ENCODE results near the gene CSRP1.
A peak's percentile ranks its signal among the peaks of the same experiment; 100 is the strongest.
"Not testable (repeated sequence)": the region's sequence is repeated elsewhere in the genome, so short reads cannot be mapped to it uniquely, and the experiment has no call there.

Gene CSRP1

GRCh38 chr1:201506557-201507359 is at the start of gene CSRP1:
Gene CSRP1 (minus strand): TSS chr1:201507123. CDS start chr1:201496303, 10,820 bp downstream.
- DNase-seq (ENCODE audit: low read depth): peak; percentile 75

DNA sequence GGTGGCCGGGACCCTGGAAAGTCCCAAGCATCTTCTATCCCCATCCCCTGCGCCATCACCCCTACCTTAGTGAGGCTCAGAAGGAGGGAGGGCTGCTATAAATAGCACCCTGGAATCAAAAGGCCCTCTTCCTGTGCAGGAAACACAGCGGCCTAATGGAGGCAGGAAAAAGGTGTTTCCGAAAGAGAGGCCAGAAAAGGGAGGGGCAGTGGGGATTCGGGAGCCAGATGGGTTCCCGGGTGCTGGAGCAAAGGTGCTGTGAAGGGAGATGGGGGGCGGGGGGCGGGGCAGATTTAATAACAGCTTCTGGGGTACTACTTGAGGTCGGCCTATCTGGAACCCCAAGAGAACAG is 48.6 kb upstream of the CSRP1 start:
- no peak for DNase-seq (ENCODE audit: low read depth)

- DNase-seq (ENCODE audit: low read depth): no peak
Observed at GRCh38 chr1:201554789-201555592, 48.1 kb upstream of the CSRP1 start.

- DNase-seq (ENCODE audit: low read depth): no peak
Observed at GRCh38 chr1:201554190-201554600, 47.3 kb upstream of the CSRP1 start.

GRCh38 chr1:201553496-201554189 is 46.7 kb upstream of the CSRP1 start:
- no peak for DNase-seq (ENCODE audit: low read depth)

GRCh38 chr1:201552941-201553351 is 46.0 kb upstream of the CSRP1 start:
- no peak for DNase-seq (ENCODE audit: low read depth)

GRCh38 chr1:201551877-201552731 is 45.2 kb upstream of the CSRP1 start:
- no peak for DNase-seq (ENCODE audit: low read depth)

DNA sequence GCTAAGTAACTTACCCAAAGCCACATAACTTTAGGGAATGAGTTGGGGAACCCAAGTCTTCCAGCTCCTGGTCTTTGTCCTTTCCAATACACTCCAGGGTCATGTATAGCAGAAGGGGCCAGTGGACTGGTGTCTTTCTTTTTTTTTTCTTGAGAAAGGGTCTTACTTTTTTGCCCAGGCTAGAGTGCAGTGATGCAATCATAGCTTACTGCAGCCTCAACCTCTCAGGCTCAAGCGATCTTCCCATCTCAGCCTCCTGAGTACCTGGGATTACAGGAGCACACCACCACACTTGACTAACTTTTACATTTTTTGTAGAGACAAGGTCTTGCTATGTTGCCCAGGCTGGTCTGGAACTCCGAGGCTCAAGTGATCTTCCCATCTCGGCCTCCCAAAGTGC is 44.2 kb upstream of the CSRP1 start:
- no peak for DNase-seq (ENCODE audit: low read depth)

- DNase-seq (ENCODE audit: low read depth): not testable (repeated sequence)
Observed at GRCh38 chr1:201549522-201549921, 42.6 kb upstream of the CSRP1 start.

DNA sequence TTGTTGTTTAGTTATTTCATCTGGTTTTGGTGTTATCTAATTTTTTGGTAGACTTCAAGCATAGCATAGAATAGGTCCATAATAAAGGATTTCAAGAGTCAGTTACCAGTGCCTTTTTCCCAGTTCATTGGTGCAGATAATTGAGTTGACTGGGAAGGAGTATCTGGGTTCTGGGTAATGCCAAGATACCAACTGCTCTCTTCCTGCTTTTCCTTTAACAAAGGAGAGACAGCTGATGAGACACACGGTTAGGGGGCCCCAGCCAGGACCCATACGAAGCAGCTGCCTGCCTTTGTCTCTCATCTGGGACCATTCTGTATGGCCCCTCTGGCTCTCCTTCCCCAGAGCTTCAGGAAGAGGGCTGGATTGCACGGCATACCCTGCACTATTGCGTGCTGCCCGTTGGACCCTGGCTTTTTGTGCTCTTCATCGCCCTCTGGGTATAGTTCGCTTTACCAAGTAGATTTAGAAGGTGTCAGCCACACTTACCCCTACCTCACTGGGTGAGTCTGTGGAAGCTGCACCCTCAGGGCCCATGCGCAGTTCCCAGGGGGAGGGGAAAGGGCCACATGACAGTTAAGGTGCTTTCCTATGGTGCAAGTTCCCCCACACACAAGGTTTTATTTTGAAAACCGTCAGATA is 39.0 kb upstream of the CSRP1 start:
- no peak for DNase-seq (ENCODE audit: low read depth)

DNA sequence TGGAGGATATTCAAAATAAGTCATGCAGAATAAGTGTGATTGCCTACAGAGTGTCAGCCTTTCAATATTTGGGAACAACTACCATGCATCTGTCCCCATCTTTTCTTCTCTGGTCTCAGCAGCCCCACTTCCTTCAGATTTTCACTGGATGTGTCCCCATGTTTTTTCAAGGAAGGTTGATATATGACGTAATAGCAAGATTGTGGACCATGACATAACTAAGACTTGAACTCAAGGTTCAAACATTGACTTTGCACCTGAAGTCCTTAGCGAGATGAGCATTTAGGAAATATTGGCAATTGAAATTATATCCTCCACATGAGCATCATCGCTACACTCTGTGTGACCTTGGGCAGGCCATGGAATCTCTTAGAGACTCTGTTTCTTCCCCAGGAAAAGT is 37.8 kb upstream of the CSRP1 start:
- DNase-seq (ENCODE audit: low read depth): no peak

GRCh38 chr1:201543871-201544642 is 37.1 kb upstream of the CSRP1 start:
- DNase-seq (ENCODE audit: low read depth): no peak

- DNase-seq (ENCODE audit: low read depth): no peak
Observed at GRCh38 chr1:201542309-201543035, 35.5 kb upstream of the CSRP1 start.

DNA sequence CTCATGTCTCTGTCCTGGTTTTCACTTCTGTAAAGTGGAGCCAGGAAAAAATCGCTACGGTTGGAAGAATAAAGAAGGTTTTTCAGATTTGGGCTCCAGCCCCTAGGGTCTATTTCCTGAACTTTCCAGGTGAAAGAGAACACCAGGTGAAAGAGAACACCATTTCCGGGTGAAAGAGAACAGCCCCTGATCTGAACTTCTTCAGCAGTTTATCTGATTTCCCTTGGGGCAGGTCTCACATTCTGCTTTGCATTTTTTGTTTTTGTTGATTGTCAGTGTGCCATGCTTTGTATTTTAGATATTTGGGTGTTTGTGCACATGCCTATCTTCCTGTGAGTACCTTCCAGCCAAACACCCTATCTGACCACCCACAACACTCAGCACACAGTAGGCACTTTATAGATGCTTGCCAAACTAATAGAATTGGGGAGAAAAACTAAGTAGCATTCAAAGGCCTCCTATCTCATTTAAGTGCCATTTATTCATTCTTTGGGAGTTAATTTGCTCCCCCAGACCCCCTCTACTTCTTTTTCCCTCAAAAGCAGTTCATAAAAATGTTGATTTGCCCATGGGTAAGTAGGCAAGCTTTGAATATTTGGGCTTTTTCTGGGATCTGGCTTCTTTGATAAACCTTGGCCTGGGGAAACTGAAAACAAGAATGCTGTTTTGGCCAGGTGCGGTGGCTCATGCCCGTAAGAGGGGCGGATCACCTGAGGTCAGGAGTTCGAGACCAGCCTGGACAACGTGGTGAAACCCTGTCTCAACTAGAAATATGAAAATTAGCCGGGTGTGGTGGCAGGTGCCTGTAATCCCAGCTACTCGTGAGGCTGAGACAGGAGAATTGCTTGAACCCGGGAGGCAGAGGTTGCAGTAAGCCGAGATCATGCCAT is 34.2 kb upstream of the CSRP1 start:
- no peak for DNase-seq (ENCODE audit: low read depth)

- no peak for DNase-seq (ENCODE audit: low read depth)
Observed at GRCh38 chr1:201539561-201540431, 32.9 kb upstream of the CSRP1 start.

- no peak for DNase-seq (ENCODE audit: low read depth)
Observed at GRCh38 chr1:201538612-201539551, 32.0 kb upstream of the CSRP1 start, which contains the start of gene NAV1. Gene NAV1 (plus strand): TSS chr1:201539127. CDS start chr1:201622885, 83,758 bp downstream.

All from stimulated activated CD8-positive, alpha-beta memory T cell treated with anti-CD3 and anti-CD28 coated beads, Interleukin-4, amount 100 ng/mL, for 24 hours (primary cell).